Ramos (cell line): ENCODE results near the gene CDCP1.
"Not testable (repeated sequence)": the region's sequence is repeated elsewhere in the genome, so short reads cannot be mapped to it uniquely, and the experiment has no call there.

Experiments used
- in situ Hi-C: fragments of 300-500 bp; cut with MboI; formaldehyde crosslinking; loops from one replicate; pipeline ENCODE4 v1.14.3; 2022; ENCODE audit warnings: low sequenced_read_pairs; ENCODE audit not compliant: unreplicated experiment

CDCP1 gene

DNA sequence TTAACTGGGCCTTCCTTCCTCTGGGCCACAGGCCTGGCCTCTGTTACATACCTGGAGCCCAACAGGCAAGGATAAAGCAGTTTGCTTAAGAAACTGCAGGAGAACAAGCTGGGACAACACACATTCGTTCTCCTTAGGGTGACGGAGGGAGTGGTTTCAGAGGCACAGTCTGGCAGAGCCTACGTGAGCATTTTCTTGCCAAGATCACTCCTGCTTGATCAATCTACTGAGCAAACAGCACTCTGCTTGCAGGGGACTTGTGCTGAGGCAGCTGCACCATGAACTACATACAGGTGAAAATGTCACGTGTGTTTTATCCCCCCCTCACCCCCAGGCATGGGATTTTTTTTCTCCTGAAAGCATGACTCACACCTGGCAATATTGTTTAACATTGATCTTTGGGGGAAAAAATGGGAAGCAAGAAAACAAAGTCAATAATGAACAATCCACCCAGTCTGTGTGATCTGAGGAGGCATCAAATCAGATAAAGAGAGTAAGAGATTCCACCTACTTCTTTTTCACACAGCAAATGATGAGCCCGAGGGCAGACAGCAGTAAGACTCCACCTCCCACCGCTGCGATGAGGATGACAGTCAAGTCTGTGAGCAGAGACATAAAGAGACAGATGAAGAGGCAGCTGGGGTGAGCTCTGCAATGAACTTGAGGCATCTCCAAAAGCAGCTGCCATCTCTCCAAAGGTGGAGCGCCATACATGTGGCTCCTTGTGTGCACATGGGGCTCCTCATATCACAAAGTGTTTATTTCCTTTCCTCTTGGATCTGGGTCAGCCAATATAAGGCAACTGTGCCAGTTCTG lies 57.4 kb downstream of the CDCP1 start:
- in situ Hi-C loops: no loop called here

DNA sequence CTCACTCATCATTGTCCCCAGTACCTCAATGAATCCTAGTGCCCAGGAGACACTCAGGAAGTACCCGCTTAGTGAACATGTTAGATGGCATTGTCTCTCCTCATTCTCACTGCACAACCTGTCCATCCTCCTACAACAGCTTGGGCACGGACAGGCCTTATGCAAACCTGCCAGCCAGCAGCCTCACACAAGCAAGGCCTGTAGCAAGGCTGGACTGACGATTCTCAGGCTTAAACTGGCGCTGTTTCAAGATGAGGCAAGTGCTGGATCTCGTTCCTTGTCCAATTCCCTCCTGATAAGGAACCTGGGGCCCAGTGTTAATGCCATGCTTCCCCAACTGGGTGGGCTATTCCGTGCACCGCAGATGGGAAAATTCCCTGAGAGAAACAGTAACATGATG lies 59.0 kb downstream of the CDCP1 start:
- in situ Hi-C loops: no loop called here

DNA sequence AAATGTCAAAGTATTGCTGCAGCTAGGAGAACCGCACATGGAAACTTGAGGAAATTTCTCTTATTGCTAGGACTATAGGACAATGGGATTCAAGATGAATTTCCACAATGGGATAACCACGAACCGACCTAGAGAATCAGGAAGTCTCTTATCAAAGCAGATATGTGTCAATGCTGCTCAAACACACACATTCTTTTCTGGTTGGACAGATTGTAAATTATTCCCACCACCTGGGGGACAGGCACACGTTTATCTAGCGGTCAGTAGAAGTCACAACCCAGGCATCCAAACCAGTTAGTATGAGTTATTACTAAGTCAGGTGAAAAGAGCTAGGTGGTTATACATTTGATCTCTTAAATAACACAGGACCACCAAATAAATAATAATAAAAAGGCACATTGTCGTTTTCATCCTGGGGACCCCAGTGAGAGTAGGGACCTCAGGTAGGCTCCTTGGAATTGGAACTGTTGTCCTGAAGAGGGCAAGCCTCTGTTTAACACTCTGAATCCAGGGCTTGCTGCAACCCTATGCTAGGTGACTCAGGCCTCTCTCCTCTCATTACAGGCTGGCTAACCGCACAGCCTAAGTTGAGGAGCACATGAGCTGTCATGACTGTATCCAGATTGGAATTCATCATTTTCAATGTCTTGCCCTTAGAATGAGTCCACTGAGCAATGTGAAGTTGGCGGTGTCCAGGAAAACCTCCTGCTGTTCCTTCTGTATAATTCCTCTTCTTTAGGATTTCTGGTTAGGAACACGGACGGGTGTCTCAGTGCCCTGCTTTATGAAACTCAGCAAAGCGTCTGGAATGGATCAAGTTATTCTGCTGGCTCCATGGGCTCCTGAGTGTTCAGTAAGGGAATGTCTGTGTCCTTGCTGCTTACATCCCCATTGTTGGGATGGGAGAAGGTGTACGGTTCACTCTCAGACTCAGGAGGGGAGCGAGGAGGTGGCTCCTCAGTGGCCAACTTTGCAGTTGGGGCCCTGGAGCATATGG lies 61.1 kb downstream of the CDCP1 start:
- in situ Hi-C loops: no loop called here

DNA sequence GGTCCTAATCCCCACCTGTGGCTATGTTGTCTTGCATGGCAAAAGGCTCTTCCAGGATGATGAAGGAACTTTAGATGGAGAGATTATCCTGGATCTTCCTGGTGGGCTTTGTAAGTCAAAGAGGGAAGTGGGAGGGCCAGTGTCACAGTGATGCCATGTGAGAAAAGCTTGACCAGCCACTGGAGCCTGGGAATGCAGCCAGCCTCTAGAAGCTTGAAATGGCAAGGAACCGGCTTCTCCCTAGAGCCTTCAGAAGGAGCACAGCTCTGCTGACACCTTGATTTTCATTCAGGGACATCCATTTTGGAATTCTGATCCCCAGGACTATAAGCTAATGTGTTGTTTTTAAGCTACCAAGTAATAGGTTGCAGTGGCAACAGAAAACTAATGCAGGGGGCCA lies 61.8 kb downstream of the CDCP1 start:
- in situ Hi-C loops: no loop called here

DNA sequence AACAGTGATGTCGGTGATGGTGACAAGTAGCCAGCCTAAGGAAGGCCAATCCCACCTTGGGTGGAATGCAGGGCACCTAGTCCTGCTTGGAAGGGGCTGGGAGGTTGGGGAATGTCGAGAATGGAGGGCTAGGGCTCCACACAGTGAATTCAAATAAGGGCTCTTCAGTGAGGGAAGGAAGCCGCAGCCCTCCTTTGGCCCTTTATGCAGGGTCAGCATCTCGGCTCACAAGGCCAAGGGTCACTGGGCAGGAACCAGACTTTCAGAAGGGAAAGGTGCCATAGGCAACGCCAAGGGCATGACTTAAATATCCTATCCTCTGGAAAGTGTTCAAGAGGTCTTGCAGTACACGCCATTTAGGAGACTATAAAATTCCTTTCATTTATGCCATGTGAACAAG lies 63.2 kb downstream of the CDCP1 start:
- in situ Hi-C loops: no loop called here

DNA sequence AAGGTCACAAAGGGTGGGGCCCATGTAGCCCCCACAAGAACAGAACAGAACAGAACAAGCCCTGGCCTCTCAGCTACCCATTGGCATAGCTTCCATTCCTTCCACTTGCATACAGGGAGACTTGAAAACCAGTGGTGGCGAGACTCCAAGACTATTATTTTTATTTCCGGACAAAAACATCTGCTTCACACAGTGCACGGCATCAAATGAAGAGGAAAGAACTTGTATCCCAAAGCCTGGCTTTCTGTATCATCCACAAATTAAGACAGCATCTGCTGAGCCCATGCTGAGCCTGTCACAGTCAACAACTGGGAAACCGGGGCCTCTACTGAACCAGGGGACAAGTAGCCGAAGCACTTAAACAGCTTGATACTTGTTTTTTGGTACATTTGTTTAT lies 64.0 kb downstream of the CDCP1 start:
- in situ Hi-C loops: no loop called here

DNA sequence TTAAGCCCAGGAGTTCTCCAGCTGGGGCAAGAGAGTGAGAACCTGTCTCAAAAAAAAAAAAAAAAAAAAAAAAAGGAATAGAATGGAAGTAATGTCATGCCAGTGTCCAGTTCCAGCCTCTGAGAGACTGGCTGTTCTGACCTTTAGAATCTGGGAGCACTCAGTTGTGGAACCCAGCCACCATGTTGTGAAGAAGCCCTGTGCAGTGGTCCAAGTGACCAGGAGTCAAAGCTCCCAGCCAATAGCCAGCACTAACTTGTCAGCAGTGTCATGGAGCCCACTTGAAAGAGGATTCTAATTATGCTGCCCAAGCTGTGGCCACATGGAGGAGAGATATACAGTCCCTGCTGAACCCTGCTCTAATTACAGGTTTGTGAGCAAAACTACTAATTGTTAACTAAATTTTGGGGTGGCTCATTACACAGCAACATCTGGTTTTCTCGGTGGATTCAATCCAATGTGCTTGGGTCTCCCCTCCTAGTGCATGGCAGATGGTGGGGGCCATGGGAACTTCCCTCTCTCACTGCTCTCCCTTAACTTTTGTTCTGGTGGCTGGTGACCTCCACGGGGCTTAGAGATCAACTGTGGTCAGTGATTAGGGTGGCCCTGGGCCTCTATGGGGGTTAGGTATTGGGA lies 64.6 kb downstream of the CDCP1 start:
- in situ Hi-C loops: no loop called here

DNA sequence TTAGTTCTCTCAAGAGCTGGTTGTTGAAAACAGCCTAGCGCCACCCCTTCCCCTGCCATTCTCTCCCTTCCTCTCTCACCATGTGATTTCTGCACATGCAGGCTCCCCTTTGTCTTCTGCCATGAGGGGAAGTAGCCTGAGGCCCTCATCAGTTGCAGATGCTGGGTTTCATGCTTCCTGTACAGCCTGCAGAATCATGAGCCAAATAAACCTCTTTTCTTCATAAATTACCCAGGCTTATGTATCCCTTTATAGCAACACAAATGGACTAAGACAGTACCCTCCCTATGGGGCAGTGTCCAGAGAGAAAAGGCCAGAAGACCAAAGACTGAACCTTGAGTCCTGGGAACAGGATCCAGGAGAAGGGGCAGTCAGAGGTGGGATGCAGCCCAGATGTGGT lies 65.4 kb downstream of the CDCP1 start:
- in situ Hi-C loops: no loop called here

DNA sequence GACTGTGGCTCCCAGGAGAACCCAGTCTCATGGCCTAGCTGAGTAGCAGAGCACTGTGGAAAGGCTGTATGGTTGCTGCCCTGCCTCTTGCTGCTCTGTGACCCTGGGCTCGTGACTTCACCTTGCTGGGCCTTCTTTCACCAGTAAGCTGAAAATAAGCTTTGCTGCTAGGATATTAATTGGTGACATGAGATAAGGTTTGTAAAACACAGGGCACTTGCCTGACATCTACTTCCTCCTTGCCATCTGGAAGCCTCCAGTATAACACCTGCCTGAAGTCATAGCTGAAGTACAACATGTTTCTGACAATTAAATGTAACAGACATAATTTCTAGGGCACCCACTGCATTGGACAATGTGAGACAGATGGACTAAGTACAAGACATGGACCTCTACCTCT lies 66.5 kb downstream of the CDCP1 start:
- in situ Hi-C loops: no loop called here

DNA sequence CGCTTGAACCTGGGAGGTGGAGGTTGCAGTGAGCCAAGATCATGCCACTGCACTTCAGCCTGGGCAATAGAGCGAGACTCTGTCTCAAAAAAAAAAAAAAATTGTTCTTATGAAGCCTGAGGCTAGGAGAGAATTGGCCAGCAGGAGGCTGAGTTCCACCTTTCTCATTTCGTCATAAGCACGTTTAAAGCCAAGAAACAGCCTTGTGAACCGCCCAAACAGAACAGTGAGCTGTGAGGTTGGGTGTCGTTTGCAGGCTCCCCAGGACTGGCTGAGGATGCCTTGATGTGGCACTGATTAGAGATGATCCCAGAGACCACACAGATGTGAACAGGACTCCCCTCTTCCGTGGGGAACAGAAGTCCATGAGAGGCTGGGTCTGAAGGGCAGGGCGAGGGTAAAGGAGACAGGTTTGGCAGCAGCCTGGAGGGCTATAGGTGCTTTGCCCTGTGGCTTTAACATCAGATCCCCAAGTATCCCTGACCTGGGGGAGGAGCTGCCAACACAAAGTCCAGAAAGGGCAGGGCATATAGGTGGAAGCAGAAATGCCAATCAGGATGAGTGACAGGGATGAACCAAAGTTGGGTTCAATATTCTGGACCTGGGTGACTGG lies 67.2 kb downstream of the CDCP1 start:
- in situ Hi-C loops: no loop called here

DNA sequence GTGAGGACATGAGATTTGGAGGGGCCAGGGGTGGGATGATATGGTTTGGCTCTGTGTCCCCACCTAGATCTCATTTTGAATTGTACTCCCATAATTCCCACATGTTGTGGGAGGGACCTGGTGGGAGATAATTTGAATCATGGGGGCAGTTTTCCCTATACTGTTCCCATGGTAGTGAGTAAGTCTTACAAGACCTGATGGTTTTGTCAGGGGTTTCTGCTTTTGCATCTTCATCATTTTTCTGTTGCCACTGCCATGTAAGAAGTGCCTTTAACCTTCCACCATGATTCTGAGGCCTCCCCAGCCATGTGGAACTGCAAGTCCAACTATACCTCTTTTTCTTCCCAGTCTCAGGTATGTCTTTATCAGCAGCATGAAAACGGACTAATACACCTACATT lies 67.9 kb downstream of the CDCP1 start:
- in situ Hi-C loops: not testable (repeated sequence)

DNA sequence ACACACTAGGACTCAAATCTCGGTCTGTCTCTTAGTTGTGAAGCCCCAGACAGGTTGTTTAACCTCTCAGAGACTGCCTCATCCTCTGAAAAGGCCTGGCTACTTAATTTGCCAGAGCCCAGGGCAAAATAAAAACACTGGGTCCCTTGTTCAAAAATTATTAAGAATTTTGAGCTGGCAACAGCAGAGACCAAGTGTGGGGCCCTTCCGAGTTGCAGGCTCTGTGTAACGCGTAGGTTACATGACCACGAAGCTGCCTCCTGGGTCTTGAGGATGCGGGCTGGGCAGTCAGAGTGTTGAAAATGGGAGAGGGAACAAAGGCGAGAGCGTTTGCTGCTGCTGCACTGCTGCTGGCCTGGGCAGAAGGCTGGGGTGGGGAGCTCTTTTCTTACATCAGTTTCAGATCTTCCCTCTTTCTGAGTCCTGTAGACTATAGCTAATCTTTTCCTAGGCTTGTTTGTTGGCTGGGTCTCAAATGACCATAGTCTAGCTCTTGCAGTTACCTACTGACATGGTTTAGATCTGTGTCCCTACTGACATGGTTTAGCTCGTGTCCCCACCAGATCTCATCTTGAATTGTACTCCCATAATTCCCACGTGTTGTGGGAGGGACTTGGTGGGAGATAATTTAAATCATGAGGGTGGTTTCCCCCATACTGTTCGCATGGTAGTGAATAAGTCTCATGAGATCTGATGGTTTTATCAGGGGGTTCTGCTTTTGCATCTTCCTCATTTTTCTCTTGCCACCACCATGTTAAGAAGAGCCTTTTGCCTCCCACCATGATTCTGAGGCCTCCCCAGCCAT lies 70.2 kb downstream of the CDCP1 start:
- in situ Hi-C loops: no loop called here

DNA sequence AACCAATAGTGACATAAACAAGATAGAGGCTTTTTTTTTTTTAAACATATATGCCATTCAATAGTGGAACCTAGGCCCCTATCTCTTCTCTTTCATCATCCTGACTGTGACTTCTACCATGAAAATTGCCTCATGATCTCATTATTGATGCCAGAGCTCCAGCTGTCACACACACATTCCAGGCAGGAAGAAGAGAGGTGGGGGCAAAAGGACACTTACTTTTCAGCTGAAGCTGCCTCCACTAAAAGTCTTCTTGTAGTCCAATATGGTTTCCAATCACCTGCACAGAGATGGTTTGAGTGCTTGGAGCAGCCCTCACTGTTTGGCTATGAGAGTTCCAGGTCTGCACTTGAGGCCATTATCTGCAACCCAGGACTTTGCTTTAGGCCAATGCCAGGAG lies 75.1 kb downstream of the CDCP1 start:
- in situ Hi-C loops: no loop called here

DNA sequence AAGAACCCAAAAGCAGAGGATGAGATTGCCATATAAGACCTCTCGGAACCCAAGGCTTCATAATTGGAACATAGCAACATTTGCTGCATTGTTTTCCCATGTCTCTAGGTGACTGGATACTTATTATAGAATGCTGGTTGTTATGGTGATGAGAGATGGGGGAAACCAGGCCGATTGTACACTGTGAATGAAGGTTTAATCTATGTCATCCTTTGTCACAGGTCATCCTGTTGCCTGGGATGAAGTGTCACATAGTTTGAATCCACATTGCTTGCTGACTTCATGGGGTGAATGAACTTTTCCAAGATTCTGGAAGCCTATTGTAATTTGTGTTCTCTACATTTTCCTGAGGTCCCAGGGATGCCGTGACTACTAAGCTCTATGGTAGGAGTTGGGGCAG lies 78.2 kb downstream of the CDCP1 start:
- in situ Hi-C loops: no loop called here

DNA sequence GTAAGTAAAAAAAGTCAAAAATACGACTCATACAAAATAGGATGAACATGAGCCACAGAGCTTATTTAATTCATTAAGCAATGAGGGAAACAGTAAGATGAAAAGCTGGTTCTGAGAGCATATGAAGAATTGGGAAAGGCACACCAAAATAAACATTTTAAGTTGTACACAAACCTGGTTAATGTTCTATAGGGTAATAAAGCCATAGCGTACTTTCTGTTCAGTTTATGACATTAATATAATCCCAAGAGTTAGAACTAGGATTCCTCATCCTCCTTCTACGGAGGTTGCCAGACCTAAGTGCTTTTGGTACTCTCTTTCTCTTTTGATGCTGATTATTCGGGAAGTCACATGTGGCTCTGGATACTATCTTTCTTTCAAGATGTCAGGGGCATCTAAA lies 78.7 kb downstream of the CDCP1 start:
- in situ Hi-C loops: no loop called here

DNA sequence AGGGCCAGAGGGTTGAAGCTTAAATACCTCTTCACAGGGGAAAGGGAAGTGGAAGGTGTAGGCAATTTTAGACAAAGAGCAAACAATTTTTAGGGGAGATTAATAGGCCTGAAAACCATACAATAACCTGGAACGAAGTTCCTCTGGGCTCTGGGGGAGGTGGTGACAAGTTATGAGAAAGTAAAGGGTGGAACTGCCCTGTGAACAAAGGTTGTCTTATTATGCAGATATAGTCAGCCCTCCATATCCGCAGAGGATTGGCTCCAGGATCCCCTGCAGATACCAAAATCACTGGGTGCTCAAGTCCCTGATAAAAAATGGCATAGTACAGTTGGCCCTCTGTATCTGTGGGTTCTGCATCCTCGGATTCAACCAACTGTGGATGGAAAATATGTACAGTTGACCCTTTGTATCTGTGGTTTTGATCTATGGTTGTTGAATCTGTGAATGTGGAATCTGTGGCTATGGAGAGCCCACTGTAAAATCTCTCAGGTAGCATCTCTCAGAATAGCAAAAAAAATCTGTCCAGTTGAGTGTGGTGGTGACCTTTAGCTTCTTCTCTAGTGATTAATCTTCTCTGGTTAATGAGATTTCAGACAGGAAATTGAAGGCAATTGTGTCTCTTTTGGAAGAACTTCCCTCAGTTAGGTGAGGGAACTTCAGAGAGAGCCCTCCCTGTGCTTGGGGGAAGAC lies 79.9 kb downstream of the CDCP1 start:
- in situ Hi-C loops: no loop called here

DNA sequence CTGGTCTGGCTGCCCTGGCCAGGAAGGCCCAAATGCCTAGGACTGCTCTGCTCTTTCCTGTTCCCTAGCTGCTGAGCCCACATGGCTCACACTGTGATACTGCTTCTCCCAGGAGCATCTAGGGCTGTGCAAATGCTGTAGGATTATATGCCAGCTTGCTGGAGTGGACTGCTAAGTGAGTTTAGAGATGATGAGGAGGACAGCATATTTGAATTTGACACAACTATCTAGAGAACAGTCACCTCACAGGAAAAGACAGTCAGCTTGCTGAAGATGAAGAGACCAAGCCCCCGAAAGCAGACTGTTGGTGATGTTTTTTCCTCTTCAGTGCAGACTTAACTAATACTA lies 80.8 kb downstream of the CDCP1 start:
- in situ Hi-C loops: no loop called here

DNA sequence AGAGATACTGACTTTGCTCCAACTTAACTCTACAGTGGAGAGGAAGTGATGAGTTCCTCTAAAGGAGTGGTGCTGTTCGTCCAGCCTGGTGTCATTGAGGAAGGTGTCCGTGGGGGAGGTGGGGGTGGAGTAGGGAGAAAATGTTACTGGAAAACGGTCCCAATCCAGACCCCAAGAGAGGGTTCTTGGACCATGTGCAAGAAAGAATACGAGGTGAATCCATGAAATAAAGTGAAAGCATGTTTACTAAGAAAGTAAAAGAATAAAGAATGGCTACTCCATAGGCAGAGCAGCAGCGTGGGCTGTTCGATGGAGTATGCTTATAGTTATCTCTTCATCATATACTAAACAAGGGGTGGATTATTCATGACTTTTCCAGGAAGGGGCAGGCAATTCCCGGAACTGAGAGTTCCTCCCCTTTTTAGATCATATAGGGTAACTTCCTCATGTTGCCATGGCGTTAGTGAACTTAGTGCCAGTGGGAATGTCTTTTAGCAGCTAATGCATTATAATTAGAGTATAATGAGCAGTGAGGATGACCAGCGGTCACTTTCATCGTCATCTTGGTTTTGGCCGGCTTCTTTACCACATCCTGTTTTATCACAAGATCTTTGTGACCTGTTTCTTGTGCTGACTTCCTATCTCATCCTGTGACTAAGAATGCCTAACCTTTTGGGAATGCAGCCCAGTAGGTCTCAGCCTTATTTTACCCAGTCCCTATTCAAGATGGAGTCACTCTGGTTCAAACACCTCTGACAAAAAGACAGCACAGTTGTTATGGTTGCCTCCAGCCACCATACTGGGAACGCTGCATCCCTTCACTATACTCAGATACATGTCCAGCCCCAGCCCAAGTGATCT lies 81.4 kb downstream of the CDCP1 start:
- in situ Hi-C loops: no loop called here
